GM18517 (cell line): ENCODE results near the gene KAT6B.

Source experiments
- ATAC-seq: cut with Tn5 transposase; IDR thresholded peaks from one replicate; pipeline ENCODE4 v1.9.1; 2021; ENCODE audit warnings: mild to moderate bottlenecking, moderate library complexity; ENCODE audit not compliant: unreplicated experiment

Gene KAT6B

GRCh38 chr10:74947781-74948401 lies 121.5 kb downstream of the KAT6B start:
- no peak for ATAC-seq

DNA sequence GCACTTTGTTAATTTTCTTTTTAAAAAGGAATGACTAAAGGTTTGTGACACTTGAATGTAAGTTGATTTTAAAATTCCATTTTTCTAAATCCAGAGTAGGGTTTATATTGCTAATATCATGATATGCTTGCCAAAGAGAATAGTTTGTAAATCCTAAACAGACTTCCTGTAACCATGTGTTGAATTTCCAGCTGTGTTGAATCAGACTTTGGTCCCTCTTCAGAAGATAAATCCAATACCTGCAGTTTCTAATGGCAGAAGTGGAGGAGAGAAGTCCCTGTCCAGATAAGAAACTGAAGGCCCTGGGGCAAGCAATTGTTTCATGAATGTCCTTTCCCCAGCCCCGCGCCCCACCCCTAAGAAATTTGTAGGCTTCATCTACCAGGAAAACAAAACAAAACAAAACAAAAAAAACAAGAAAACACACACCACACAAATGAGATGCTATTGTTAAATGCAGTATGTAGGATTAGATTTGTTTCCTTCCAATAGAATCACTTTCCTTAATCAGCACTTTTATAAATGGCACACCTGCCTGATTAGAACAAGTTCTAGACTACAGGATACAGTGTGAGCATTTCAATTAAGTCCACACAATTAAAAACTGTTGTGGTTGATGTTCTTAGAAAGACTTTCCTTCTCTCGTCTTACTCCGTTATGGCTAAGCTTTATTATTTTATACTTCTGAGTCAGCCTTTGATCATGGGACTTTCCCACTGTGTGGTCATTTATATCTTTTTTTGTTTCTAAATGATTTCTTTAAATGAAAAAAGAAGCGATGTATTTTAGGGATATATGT lies 122.8 kb downstream of the KAT6B start:
- ATAC-seq: no peak

GRCh38 chr10:74949843-74950765 lies 123.7 kb downstream of the KAT6B start:
- no peak for ATAC-seq

DNA sequence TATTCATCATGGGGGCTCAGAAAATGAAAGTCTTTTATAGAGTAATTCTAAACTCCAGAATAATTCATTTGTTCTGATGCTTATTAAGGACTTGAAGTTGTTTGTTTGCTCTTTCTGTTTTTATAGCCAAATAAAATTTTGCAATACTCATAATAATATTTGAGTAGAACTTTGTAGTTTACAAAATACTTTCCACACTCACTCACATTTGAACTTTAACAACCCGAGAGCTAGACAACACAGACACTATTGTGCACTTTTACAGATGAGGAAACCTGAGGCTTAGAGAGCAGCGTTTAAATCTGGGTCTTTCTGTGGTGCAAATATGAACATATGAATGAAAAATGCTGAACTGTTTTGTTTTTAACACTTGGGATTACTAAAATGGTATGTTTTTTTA lies 126.8 kb downstream of the KAT6B start:
- ATAC-seq: no peak

- ATAC-seq: no peak
Observed at GRCh38 chr10:74955796-74956195, 129.4 kb downstream of the KAT6B start.

DNA sequence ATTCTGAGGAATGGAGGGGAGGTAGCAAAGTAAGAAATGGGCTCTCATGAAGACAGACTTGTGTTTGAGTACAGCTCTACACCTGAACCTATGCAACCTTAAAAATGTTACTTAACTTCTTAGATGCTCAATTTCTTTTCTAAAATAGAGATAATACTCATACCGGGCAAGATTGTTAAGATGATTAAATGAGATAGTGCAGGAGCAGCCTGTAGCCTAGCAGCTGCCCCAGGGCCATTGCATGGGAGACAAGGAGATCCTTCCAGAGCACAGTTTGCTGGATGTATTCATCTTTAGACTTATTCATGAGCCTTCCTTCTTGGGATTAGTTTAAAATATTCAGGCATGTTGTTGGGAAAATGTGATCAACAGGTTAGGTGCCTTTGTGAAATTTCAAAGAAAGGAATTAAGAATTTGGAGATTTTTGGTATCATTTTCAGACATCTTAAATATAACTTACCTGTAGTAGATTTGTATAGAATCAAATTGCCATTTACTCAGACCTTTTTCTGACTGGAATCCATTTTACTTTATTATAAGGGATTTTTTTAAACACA lies 130.2 kb downstream of the KAT6B start:
- no peak for ATAC-seq

DNA sequence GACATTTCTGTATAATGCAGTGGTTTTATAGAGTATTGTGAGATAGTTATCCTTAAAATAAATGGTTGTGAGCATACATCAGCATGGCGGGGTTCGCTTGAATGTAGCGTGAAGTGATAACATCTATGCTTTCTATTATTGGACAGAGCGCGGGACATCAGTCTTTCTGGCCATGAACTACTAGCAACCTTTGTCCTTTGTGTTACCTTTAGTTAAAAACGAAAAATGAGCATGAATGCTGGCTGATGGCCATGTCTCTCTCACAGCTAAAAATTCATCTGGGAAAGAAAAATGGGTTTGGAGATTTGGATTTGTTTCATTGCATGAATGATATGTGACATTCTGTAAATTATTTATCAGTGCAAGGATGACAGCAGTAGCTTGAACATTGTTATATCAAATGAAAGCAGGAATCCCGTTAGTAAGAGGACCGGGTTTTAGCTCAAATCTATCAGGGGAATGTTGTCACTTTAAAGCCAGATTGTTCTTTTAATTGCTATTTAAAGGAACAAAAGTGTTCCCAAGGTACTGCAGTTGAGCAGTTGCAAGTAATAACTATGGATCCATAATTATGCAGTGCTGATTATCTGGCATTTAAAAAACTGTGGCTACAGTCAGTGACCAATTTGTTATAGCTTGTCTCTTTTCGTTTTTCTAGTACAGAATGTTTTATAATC lies 131.0 kb downstream of the KAT6B start:
- ATAC-seq: no peak

- no peak for ATAC-seq
Observed at GRCh38 chr10:74958316-74958715, 131.9 kb downstream of the KAT6B start.

DNA sequence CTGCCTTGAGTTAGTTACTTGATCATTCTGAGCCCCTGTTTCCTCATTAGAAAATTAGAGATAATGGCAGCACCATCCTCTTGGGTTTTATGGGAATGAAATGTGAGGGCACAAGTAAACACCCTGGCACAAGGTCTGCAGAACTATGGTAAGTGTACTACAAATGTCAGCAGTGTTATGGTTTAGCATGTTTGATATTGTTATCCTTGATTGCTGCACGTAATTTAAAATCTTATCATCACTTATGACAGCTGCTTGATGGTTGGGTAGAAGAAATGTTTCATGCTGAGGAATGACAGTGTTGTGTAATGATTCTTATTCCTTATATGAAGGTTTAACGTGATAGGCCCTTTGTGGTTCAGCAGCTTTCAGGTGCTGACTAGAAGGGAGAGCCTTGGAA lies 134.3 kb downstream of the KAT6B start:
- ATAC-seq: no peak

GRCh38 chr10:74962517-74962916 lies 136.1 kb downstream of the KAT6B start:
- no peak for ATAC-seq

DNA sequence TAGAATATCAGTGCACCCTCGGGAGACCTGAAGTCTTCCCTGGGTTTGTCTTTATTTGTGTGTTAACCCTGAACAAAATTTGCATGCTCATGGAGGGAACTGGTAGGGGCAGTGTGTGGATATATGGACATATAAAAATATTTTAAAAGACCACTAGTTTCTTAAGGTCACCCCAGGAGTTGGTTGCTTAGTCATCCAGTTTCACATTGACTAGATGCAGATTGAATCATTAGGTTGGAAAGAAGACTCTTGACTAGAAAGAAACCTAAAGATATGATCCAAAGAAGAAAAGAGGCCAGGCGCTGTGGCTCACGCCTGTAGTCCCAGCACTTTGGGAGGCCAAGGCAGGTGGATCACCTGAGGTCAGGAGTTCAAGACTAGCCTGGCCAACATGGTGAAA lies 137.1 kb downstream of the KAT6B start:
- ATAC-seq: peak; percentile 55

DNA sequence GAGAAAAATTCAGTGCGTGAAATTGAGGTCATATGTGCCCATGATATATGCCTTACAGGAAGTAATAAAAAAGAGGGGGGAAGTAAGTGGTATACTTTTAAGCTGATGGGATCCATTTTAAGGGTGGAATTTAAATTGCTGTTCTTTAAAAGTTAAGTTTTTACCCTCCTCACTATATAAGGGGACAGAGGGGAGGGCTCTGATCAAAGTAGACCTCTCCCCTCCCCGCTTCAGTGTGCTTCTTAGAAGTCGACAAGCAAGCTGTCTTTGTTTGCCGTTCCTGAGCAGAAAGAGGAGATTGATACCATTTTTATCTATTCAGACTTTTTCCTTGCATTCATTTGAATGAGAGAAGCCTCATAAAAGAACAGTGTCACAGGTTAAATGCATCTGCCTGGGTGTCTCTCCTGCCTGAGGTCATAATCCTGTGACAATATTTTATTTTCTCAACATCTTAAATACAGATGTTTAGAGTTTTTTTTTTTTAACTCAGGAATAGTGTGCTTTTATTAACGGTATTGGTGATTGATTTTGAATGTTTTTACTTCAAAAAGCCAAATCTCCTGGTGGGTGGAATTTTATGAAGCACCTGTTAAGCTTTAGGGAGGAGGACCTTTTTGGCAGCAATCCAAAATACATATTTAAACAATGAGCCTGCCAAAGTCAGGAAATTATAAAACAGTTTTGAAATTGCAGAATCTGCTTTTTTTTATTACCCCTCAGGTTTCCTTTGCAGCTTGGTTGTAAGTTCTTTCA lies 141.7 kb downstream of the KAT6B start:
- no peak for ATAC-seq

DNA sequence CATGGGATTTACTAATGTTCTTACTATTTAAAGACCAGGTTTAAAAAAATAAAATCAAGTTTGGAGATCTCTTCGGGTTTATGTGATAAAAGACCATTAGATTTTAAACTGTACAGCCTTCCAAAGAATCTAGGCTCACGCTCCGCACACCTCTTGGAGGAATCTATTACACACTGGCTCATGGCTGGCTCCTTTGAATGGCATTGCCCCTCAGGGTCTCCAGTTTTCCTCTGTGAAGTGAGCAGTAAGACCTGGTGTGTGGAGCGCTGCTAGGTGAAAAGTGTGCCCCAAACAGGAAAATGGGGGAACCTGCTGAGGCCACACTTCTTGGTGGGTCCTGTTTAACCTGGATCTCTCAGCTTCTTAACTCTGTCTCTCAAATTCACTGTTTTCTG lies 142.3 kb downstream of the KAT6B start:
- ATAC-seq: no peak

GRCh38 chr10:74969093-74969492 lies 142.7 kb downstream of the KAT6B start:
- no peak for ATAC-seq

GRCh38 chr10:74969530-74969929 lies 143.1 kb downstream of the KAT6B start:
- no peak for ATAC-seq

- no peak for ATAC-seq
Observed at GRCh38 chr10:74973741-74974392, 147.5 kb downstream of the KAT6B start.

DNA sequence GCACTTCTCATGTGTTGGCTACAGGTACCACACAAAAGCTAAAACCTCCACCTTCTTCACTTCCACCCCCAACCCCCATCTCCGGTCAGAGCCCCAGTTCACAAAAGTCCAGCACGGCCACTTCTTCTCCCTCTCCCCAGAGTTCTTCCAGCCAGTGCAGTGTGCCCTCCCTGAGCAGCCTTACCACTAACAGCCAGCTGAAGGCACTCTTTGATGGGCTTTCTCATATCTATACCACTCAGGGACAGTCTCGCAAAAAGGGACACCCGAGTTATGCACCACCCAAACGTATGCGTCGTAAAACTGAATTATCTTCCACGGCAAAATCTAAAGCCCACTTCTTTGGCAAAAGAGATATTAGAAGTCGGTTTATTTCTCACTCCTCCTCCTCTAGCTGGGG lies 149.4 kb downstream of the KAT6B start:
- ATAC-seq: no peak

- ATAC-seq: no peak
Observed at GRCh38 chr10:74976565-74976964, 150.2 kb downstream of the KAT6B start.

GRCh38 chr10:74977072-74977471 lies 150.7 kb downstream of the KAT6B start:
- no peak for ATAC-seq
